HG03442 (cell line): Measurements from ENCODE around the gene KRTAP1-5.
"Not testable (repeated sequence)": the region's sequence is repeated elsewhere in the genome, so short reads cannot be mapped to it uniquely, and the experiment has no call there.

ENCODE experiments used
- ATAC-seq: cut with Tn5 transposase; IDR thresholded peaks from one replicate; pipeline ENCODE4 v1.9.1; 2021; ENCODE audit warnings: mild to moderate bottlenecking, moderate library complexity; ENCODE audit not compliant: unreplicated experiment

KRTAP1-5 gene

GRCh38 chr17:41026715-41027471, at the start of gene KRTAP1-5:
Gene KRTAP1-5 (minus strand): TSS chr17:41027208. CDS start chr17:41027155, 53 bp downstream.
- ATAC-seq: no peak

DNA sequence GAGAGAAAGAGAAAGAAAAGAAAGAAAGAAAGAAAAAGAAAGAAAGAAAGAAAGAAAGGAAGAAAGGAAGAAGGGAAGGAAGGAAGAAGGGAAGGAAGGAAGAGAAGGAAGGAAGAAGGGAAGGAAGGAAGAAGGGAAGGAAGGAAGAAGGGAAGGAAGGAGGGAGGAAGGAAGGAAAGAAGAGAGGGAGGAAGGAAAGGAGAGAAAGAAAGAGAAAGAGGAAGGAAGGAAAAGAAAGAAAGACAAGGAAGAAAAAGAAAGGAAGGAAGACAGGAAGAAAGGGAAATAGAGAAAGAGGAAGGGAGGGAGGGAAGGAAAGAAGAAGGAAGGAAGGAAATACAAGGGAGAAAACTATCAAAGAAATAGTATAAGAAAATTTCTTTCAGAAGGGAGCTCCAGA, 49.8 kb upstream of the KRTAP1-5 start:
- no peak for ATAC-seq

GRCh38 chr17:41073676-41074075, 46.7 kb upstream of the KRTAP1-5 start:
- ATAC-seq: no peak

DNA sequence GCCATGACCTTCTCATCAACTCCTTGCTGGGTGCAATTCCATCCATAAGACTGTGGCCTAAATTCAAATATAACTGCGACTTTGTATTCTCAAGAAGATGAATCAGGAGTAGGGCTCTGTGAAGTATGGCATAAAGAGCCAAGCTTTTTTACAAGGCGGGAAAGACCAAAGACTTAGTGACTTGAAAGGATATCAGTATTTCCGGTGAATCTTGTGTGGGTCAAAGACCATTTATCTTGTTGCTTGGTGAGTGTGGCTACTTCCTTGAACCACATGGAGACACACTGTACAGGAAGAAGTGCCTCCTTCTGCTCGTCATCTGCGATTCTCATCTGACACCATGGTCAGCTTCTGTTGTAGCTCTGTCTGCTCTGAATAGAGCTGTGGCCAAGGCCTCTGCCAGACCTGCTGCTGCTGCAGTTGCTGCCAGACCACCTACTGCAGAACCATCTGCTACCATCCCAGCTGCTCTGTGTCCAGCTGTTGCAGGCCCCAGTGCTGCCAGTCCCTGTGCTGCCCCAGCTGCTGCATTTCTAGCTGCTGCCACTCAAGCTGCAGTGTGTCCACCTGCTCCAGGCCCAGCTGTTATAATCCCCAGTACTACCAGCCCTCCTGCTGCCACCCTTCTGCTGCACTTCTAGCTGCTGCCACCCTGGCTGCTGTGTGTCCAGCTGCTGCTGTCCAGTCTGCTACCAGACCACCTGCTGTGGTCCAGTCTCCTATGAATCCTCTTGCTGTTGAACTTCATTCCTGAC, 44.8 kb upstream of the KRTAP1-5 start:
- no peak for ATAC-seq

GRCh38 chr17:41069031-41069430, 42.0 kb upstream of the KRTAP1-5 start:
- ATAC-seq: no peak

GRCh38 chr17:41067281-41067680, 40.3 kb upstream of the KRTAP1-5 start:
- ATAC-seq: no peak

- no peak for ATAC-seq
These were observed 39.0 kb upstream of the KRTAP1-5 start, which contains the start of gene KRTAP2-4 for GRCh38 chr17:41065829-41066624. Gene KRTAP2-4 (minus strand): TSS chr17:41065879. CDS start chr17:41065845, 34 bp downstream.

DNA sequence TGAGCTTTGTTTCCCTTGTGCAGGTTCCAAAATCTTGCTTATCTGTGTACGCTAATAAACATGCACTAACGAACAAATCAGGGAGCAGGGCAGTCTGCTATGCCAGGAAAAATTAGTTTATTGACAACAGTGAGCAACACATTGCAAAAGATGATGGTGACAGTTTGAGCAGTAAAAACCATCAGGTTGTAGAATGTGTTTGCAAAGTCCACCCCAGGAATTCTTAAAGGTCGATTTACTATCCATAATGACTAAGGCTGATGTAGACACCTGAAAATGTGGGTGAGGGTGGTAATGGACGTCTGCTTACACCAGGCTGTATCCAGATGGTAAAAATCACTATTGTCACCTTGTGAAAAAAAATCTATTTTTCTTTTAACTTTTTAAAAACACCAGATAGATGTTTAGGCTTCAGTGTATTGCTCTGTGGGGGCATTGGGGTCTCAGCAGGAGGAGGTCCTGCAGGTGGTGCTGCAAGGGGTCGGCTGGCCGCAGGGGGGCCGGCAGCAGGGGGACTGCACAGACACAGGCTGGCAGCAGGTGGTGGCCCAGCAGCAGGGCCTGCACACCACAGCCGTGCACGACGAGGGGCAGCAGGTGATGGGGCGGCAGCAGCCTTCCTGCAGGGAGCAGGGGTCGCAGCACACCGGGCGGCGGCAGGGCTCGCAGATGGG, 38.1 kb upstream of the KRTAP1-5 start:
- not testable (repeated sequence) for ATAC-seq

DNA sequence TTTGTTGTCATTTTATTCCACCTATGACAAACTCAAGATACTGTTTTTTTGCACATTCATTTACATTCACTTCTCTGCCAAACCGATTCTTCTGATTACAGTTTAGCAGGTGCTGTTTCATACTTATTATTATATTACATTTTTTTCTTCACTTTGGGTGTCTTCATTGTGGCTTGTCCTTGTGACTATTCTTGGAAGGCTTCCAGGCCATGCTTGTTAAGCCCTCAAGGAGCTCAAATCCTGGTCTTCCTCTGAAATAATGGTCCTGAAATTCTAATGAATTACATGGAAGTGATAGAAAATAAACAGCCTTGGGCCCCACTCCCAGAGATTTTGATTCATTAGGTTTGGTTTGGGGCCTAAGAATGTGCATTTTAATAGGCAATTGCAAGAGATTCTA, 37.3 kb upstream of the KRTAP1-5 start:
- ATAC-seq: no peak

DNA sequence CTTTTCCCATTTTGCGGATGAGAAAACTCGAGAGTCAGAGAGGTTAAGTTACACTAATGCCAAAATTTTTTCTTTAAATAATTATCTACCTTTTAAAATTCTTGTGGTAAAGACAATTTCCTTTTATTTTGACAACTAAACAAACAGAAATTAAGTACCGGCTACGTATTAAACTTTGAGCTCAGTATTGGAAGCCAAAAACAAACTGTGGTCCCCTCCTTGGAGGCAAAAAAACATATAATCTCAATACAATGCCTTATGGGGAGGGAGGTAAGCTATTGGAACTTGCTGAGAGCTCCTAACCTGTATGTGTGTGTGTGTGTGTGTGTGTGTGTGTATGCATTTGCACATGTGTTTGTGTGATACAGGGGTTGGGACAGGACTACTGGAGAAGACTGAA, 36.4 kb upstream of the KRTAP1-5 start:
- ATAC-seq: no peak

DNA sequence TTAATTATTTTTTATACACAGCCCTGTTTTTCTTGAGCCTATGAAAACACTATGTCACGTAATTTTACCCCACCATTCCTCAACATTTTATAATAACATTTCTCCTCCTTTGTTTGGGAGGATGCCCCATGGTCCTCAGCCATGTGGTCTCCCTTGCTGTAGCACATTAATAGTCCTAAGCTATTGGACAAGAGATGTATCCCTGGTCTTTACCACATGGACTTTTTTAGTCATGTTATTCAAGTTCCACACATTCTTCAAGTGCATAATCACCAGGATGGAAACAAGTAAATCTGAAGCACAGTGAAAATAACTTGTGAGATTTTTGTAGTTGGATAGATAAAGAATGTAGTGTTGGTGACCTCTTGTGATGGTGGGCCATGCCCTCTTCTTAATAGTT, 35.0 kb upstream of the KRTAP1-5 start:
- ATAC-seq: no peak

- no peak for ATAC-seq
These were observed 33.1 kb upstream of the KRTAP1-5 start, which contains the start of gene KRTAP2-3 for GRCh38 chr17:41060052-41060604. Gene KRTAP2-3 (minus strand): TSS chr17:41060114. CDS start chr17:41060050, 64 bp downstream.

DNA sequence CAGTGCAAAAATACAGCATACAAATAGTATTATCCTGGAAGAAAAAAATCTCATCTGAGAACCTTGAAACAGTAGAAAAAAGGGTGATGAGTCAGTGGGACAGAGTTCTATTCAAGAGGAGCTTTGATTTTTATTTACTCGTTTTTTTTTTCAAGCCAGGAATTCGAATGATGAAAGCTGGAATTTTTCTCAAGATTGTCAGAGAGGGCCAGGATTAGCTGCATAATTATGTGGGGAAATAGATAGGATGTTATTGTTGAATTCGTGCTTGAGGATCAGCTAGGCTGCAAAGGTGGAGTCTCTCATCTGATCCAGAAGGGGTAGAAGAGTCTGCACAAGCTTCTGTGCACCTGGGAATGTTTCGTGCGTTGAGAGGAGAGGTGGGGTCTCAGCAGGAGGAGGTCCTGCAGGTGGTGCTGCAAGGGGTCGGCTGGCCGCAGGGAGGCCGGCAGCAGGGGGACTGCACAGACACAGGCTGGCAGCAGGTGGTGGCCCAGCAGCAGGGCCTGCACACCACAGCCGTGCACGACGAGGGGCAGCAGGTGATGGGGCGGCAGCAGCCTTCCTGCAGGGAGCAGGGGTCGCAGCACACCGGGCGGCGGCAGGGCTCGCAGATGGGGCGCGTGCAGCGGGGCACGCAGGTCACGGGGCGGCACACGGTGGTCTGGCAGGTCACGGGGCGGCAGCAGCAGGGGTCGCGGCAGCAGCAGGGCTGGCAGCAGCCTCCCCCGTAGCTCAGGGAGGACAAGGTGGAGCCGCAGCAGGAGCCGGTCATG, 32.5 kb upstream of the KRTAP1-5 start:
- ATAC-seq: not testable (repeated sequence)

DNA sequence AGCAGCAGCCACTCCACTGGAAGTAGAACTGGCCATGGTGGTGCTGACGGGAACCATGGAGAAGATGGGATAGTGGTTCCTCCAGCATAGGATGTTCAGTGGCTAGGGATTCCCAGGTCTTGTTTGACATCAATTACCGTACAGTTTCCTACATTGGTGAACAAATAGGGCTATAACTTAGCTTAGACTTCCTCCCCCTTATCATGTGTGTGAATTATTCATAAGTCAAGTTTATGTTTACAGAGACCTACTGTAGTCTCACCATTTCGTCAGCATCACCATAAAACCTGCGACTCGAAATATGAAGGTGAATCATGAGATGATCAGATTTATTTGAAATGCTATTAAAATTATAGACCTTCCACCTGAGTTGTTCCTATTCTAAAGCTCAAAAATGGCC, 31.7 kb upstream of the KRTAP1-5 start:
- no peak for ATAC-seq

DNA sequence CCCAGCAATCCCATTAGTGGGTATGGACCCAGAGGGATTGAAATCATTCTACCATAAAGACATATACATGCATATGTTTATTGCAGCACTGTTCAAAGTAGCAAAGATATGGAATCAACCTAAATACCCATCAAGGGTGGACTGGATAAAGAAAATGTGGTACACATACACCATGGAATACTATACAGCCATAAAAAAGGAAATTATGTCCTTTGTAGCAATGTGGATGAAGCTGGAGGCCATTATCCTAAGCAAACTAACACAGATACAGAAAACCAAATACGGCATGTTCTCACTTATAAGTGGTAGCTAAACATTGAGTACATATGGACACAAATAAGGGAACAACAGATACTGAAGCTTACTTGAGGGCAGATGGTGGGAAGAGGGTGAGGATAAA, 30.5 kb upstream of the KRTAP1-5 start:
- no peak for ATAC-seq

- not testable (repeated sequence) for ATAC-seq
These were observed 28.1 kb upstream of the KRTAP1-5 start, which contains the start of gene KRTAP2-2 for GRCh38 chr17:41055130-41055529. Gene KRTAP2-2 (minus strand): TSS chr17:41055230. CDS start chr17:41055211, 19 bp downstream.

- not testable (repeated sequence) for ATAC-seq
These were observed 27.5 kb upstream of the KRTAP1-5 start for GRCh38 chr17:41054556-41054955.

DNA sequence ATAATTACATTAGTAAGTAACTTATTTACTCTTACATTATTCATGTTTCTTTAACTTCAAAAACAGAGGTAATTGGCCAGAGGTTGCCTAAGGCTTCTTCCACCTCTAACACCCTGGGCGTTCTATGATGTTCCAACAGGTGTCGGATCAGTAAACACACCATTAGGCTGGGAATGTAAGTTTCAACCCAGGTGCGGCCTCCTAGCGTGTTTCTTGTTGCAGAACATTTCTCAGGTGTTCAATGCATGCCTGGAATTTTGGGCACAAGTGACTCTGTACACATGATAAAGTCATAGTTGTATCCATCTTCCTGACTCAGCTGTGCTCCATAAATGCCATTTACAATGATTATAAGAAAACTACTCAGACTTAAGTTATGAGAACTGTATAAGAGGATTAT, 27.0 kb upstream of the KRTAP1-5 start:
- no peak for ATAC-seq

DNA sequence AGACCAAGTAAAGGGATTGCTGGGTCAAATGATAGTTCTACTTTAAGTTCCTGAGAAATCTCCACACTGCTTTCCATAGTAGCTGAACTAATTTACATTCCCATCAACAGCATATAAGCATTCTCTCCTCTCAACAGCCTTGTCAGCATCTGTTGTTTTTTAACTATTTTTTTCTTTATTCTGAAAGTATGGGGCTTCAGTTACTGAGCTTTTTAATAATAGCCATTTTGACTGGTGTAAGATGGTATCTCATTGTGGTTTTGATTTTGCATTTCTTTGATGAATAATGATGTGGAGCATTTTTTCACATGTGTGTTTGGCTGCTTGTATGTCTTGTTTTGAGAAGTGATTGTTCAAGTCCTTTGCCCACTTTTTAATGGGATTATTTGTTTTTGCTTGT, 25.6 kb upstream of the KRTAP1-5 start:
- ATAC-seq: no peak
